GM19372 (cell line): ENCODE measurements around the gene NUDT10.
"Not testable (repeated sequence)": the region's sequence is repeated elsewhere in the genome, so short reads cannot be mapped to it uniquely, and the experiment has no call there.

Experiments
- ATAC-seq: cut with Tn5 transposase; IDR thresholded peaks from one replicate; pipeline ENCODE4 v1.9.1; 2021; ENCODE audit warnings: mild to moderate bottlenecking, low read depth, moderate library complexity; ENCODE audit not compliant: unreplicated experiment

Gene NUDT10

DNA sequence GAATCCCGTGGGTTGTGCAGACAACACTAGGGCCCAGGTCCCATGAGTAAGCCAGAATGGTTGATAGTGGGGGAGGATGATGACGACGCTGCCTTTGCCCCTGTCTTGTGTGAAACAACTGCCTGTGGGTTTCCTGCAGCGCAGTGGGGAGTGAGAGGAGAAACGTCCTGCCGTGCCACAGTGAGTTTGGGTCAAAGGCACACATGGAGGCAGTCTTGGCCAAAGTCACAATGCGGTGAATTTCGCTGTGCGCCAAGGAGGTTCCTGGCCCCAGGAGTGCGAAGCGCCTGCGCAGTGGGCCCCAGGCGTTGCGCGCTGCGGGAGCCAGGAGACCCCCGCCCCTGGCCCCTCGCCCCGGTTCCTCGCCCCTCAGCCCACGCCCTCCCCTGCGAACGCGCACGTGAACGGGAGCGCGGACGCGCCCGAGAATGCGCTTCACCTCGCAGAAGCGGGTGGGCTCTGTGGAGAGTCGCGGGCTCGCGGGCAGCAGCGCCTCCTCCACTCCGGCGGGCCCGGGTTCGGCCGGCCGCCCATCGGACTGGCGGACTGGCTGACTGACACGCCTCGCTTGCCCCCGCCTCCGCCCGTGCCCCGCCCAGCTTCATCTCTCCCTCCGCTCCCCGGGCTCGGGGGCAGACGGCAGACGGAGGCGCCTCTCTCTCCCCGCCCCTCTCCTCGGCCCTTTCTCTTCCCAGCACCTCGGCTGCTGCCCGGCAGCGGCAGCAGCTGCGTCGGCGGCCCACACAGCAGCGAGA lies at the start of gene NUDT10:
Gene NUDT10, plus strand, starts transcription at position 635 of the 755 bp plus-strand sequence. CDS start 144 bp downstream, outside the sequence.
- no peak for ATAC-seq

DNA sequence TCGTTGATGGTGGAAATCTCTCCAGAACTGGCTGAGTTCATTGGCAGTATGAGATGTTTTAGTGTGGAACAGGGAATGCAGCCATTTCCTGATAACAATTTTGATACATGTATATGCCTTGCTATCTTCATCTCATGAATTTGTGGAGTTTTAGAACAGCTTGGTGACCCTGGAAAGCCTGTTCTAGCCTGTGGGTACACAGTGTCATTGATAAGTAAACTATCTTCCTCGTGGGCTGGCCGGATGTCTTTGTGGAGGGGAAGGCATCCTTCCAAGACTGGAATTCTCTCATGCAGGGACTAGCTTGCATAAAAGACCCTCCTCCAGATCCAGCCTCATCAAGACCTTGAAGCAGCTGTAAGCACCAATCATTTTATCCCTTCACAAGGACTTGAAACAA lies 40.2 kb upstream of the NUDT10 start:
- no peak for ATAC-seq

DNA sequence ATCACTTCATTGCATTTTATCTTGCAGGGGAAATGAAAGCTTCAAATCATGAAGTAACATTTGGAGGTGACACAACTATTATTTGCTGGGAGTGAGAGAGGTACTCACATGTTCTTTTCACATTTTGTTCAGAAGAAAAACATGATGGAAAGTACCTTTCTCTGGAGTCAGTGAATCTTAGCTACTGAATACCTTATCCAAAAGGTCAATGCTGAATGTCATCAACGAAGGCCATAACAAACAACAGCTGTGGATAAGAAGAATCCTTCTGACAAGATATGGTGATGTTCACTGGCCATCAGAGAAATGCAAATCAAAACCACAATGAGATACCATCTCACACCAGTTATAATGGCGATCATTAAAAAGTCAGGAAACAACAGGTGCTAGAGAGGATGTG lies 36.5 kb upstream of the NUDT10 start:
- ATAC-seq: no peak

DNA sequence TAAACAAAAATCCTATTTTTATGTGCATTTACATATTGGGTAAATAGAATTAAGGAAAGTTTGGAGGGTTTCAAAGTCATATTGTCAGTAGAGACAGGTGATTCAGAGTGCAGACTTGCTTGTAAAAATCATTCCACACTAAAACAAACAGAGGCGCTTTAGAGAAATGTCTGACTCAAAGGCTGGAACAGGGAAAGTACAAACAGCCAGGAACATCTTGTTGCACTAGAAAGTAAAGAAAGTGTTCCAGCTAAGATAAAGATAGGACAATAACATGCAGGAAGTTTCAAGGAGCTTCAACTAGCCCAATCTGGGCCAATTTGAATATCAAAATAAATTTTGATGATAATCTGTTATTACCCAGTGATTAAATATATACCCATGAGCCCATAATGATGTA lies 16.4 kb upstream of the NUDT10 start:
- no peak for ATAC-seq

GRCh38 chrX:51332943-51333785 lies 542 bp downstream of the NUDT10 start:
- not testable (repeated sequence) for ATAC-seq

GRCh38 chrX:51334276-51334675 lies 1.7 kb downstream of the NUDT10 start:
- no peak for ATAC-seq

- ATAC-seq: no peak
These were observed 4.0 kb downstream of the NUDT10 start for GRCh38 chrX:51336584-51336983.

GRCh38 chrX:51361251-51361650 lies 28.6 kb downstream of the NUDT10 start:
- ATAC-seq: no peak

DNA sequence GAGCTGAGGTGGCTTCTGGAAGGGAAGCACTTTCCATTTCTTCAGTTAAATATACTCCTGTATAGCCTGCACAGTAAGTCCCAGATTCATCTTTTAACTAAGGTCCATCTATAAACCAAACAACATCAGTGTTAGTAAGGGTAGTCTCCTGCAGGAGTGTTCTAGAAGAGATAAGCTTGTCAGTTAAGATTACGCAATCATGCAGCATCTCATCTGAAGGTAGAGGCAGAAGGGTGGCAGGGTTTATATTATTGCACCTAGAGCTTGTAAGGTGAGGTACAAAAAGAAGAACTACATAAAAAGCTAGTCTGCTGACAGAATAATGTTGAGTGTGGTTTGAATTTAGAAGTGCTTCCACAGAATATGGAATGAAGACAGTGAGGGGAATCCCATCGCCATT lies 44.0 kb downstream of the NUDT10 start:
- no peak for ATAC-seq
